Peyer's patch (tissue), 4 donors: Measurements from ENCODE around the gene SMAD3. TPM values are rescaled to one million over a fixed set of nuclear protein-coding genes. Genes with fewer than 3 reads are reported as not detected.
"Not testable (repeated sequence)": the region's sequence is repeated elsewhere in the genome, so short reads cannot be mapped to it uniquely, and the experiment has no call there.

Experiments used
- DNase-seq, 3 donors: peaks; one replicate each; pipeline ENCODE4 v3.0.0-alpha.2; 2017 to 2019
- H3K27ac ChIP-seq, 4 donors: fragments of 200-600 bp; sonication (generic); one replicate each; pipeline ENCODE4 v1.5.1; 2016 to 2019
- H3K27me3 ChIP-seq, 2 donors: fragments of 200-600 bp; sonication (generic); one replicate each; pipeline ENCODE4 v1.5.1; 2019
- H3K36me3 ChIP-seq, 3 donors: fragments of 200-600 bp; sonication (generic); one replicate each; pipeline ENCODE4 v1.5.1; 2016 to 2019
- H3K4me1 ChIP-seq, 4 donors: fragments of 200-600 bp; sonication (generic); one replicate each; pipeline ENCODE4 v1.5.1; 2016 to 2019
- H3K4me3 ChIP-seq, 4 donors: fragments of 200-600 bp; sonication (generic); 1 replicate in 3 of 4; 2 replicates in 1 of 4; pipeline ENCODE4 v1.5.1; 2016 to 2019; ENCODE audit warnings: mild to moderate bottlenecking in 1 of 4
- H3K9me3 ChIP-seq, 4 donors: fragments of 200-600 bp; sonication (generic); one replicate each; pipeline ENCODE4 v1.5.1; 2016 to 2019; ENCODE audit warnings: mild to moderate bottlenecking in 1 of 4
- CTCF ChIP-seq, 6 experiments: fragments of 450-650 bp in 4 of 6; fragments of 200-600 bp in 2 of 6; sonication (generic) in 1 of 6; IDR thresholded peaks; one replicate each; pipeline ENCODE4 v1.5.1; 2017 to 2019; ENCODE audit warnings: antibody characterized with exemption in 6 of 6, mild to moderate bottlenecking in 3 of 6, moderate library complexity in 1 of 6
- POLR2A ChIP-seq, 2 donors: fragments of 450-650 bp; IDR thresholded peaks; one replicate each; pipeline ENCODE4 v1.5.1; 2017; ENCODE audit warnings: antibody characterized with exemption in 2 of 2, mild to moderate bottlenecking in 2 of 2, moderate library complexity in 2 of 2
- total RNA-seq, 4 donors: library from RNA; depleted of rRNA; stranded (reverse); fragments of >200 nt; gene quantifications; one replicate each; pipeline ENCODE4 v1.1.0, GENCODE V29; 2016

The SMAD3 gene
- total RNA-seq, 4 donors from 2014 or later = 43.7 to 80.0 (median 60.2) TPM

- TF ChIP-seq POLR2A (IDR thresholded peaks at IDR 0.05) = no peak
- no peak for TF ChIP-seq CTCF (IDR thresholded peaks at IDR 0.05)
- Histone ChIP-seq H3K4me3 (no peak overlapping the region), H3K4me1 (peaks cover 8 to 57% (median 21%) of the 10 kb centered on the region in 4 donors), H3K9me3 (no peaks in the 10 kb centered on the region), H3K27me3 (no peaks in the 10 kb centered on the region), H3K36me3 (peaks cover 0 to 4% (median 0%) of the 10 kb centered on the region in 3 donors), H3K27ac (peak overlapping the region in 3 of 4 donors; percentile 57 to 89 (median 59))
- DNase-seq = peak in 1 of 3 donors; percentile 40
These were observed 83.8 kb downstream of the SMAD3 start for GRCh38 chr15:67149068-67149772.

GRCh38 chr15:67149773-67150022 is 84.3 kb downstream of the SMAD3 start:
- peak overlapping the region in 1 of 4 donors; percentile 20 for H3K4me3 ChIP-seq
- no peaks in the 10 kb centered on the region for H3K27me3 ChIP-seq
- DNase-seq = no peak
- no peak for TF ChIP-seq CTCF (IDR thresholded peaks at IDR 0.05)
- H3K36me3 ChIP-seq = peaks cover 0 to 4% (median 0%) of the 10 kb centered on the region in 3 donors
- peaks cover 8 to 52% (median 21%) of the 10 kb centered on the region in 4 donors for H3K4me1 ChIP-seq
- no peaks in the 10 kb centered on the region for H3K9me3 ChIP-seq
- H3K27ac ChIP-seq = peak overlapping the region in 3 of 4 donors; percentile 57 to 62 (median 59)

GRCh38 chr15:67150023-67150860 is 84.8 kb downstream of the SMAD3 start:
- peaks cover 0 to 4% (median 0%) of the 10 kb centered on the region in 3 donors for H3K36me3 ChIP-seq
- peak in 1 of 3 donors; percentile 79 for DNase-seq
- H3K9me3 ChIP-seq = no peaks in the 10 kb centered on the region
- TF ChIP-seq CTCF (IDR thresholded peaks at IDR 0.05) = no peak
- TF ChIP-seq POLR2A (IDR thresholded peaks at IDR 0.05) = no peak
- H3K4me1 ChIP-seq = peaks cover 8 to 47% (median 21%) of the 10 kb centered on the region in 4 donors
- H3K4me3 ChIP-seq = peak overlapping the region in 1 of 4 donors; percentile 20
- no peaks in the 10 kb centered on the region for H3K27me3 ChIP-seq
- peak overlapping the region in 3 of 4 donors; percentile 57 to 62 (median 59) for H3K27ac ChIP-seq

GRCh38 chr15:67152429-67152828 is 87.0 kb downstream of the SMAD3 start:
- H3K4me3 ChIP-seq = no peak overlapping the region
- TF ChIP-seq CTCF (IDR thresholded peaks at IDR 0.05) (no peak), POLR2A (IDR thresholded peaks at IDR 0.05) (no peak)
- no peak overlapping the region for H3K27ac ChIP-seq
- DNase-seq = no peak
- H3K9me3 ChIP-seq = no peaks in the 10 kb centered on the region
- peaks cover 6 to 28% (median 14%) of the 10 kb centered on the region in 4 donors for H3K4me1 ChIP-seq
- no peaks in the 10 kb centered on the region for H3K27me3 ChIP-seq
- peaks cover 0 to 4% (median 0%) of the 10 kb centered on the region in 3 donors for H3K36me3 ChIP-seq

GRCh38 chr15:67153044-67153443 is 87.6 kb downstream of the SMAD3 start:
- DNase-seq, H3K4me3 ChIP-seq, H3K27ac ChIP-seq: not testable (repeated sequence)

GRCh38 chr15:67154249-67154648 is 88.8 kb downstream of the SMAD3 start:
- TF ChIP-seq POLR2A (IDR thresholded peaks at IDR 0.05) (no peak), CTCF (IDR thresholded peaks at IDR 0.05) (no peak)
- Histone ChIP-seq H3K27me3 (no peaks in the 10 kb centered on the region), H3K9me3 (no peaks in the 10 kb centered on the region), H3K36me3 (peaks cover 0 to 4% (median 0%) of the 10 kb centered on the region in 3 donors), H3K4me1 (peaks cover 0 to 27% (median 4%) of the 10 kb centered on the region in 4 donors), H3K4me3 (no peak overlapping the region), H3K27ac (no peak overlapping the region)
- no peak for DNase-seq

More at GRCh38 chr15:67153044-67153443, 87.6 kb downstream of the SMAD3 start:
- H3K36me3 ChIP-seq, H3K9me3 ChIP-seq, H3K27me3 ChIP-seq: not testable (repeated sequence)
- peaks cover 1 to 28% (median 11%) of the 10 kb centered on the region in 4 donors for H3K4me1 ChIP-seq
